B cell (primary cell): ENCODE measurements around the gene UTP25. TPM values are rescaled to one million over a fixed set of nuclear protein-coding genes. Genes with fewer than 3 reads are reported as not detected.
"Not testable (repeated sequence)": the region's sequence is repeated elsewhere in the genome, so short reads cannot be mapped to it uniquely, and the experiment has no call there.

Experiments used
- ATAC-seq: fragments of 200-7000 bp; cut with Tn5 transposase; one replicate; pipeline ENCODE4 v1.10.0; 2021; ENCODE audit warnings: low read depth, mild to moderate bottlenecking, moderate number of reproducible peaks, moderate library complexity
- CTCF ChIA-PET: fragments of 350-600 bp; sonication (Branson Sonifier 250); formaldehyde crosslinking; loops from one replicate; lab custom pipeline; 2021; ENCODE audit warnings: antibody characterized with exemption, inconsistent platforms; lab: Charles Lee
- POLR2A ChIA-PET: fragments of 350-600 bp; sonication (Branson Sonifier 250); formaldehyde crosslinking; loops from one replicate; lab custom pipeline; 2021; ENCODE audit warnings: antibody characterized with exemption; lab: Charles Lee
- DNase-seq: peaks from one replicate; pipeline ENCODE4 v3.0.0; 2013
- H2AFZ ChIP-seq: 2 replicates; pipeline ENCODE4 v1.6.1; 2012; ENCODE audit warnings: mild to moderate bottlenecking, low read depth, low read length; ENCODE audit not compliant: insufficient read depth, poor library complexity, severe bottlenecking
- H3K27ac ChIP-seq, 2 donors: 1 replicate in 1 of 2; 2 replicates in 1 of 2; pipeline ENCODE4 v1.5.1; 2012 to 2013; ENCODE audit warnings: low read length in 2 of 2, mild to moderate bottlenecking in 2 of 2, moderate library complexity in 1 of 2
- H3K27me3 ChIP-seq, 4 experiments: fragments of 200-600 bp in 1 of 4; sonication (generic) in 1 of 4; replicated peaks in 1 of 4; 1 replicate in 2 of 4; 2 replicates in 2 of 4; pipeline versions ENCODE4 v1.6.1 to v1.7.0; 2013 to 2016; ENCODE audit warnings: low read length in 3 of 4, mild to moderate bottlenecking in 2 of 4, mixed read lengths in 1 of 4, moderate library complexity in 1 of 4; ENCODE audit not compliant: insufficient read depth in 4 of 4, control insufficient read depth in 3 of 4; ENCODE audit errors: control extremely low read depth in 1 of 4
- H3K36me3 ChIP-seq, 2 experiments: replicated peaks in 1 of 2; 1 replicate in 1 of 2; 2 replicates in 1 of 2; pipeline versions ENCODE4 v1.6.1 to v1.7.1; 2013; ENCODE audit warnings: low read length in 1 of 2; ENCODE audit not compliant: insufficient read depth in 2 of 2, control insufficient read depth in 1 of 2; ENCODE audit errors: control extremely low read depth in 1 of 2, extremely low read depth in 1 of 2
- H3K4me1 ChIP-seq, 2 donors: fragments of 200-600 bp in 1 of 2; sonication (generic) in 1 of 2; 1 replicate in 1 of 2; 2 replicates in 1 of 2; pipeline versions ENCODE4 v1.5.1 to v1.6.1; 2013 to 2017; ENCODE audit warnings: low read length in 2 of 2; ENCODE audit not compliant: control insufficient read depth in 2 of 2, insufficient read depth in 2 of 2
- H3K4me2 ChIP-seq: replicated peaks from 2 replicates; pipeline ENCODE3; 2012; ENCODE audit warnings: mild to moderate bottlenecking, low read depth, low read length; ENCODE audit not compliant: poor library complexity, severe bottlenecking
- H3K4me3 ChIP-seq, 5 experiments: fragments of 200-600 bp in 1 of 5; sonication (generic) in 1 of 5; 1 replicate in 3 of 5; 2 replicates in 2 of 5; pipeline versions ENCODE4 v1.5.1 to v1.7.0; 2011 to 2016; ENCODE audit warnings: low read length in 4 of 5, mild to moderate bottlenecking in 4 of 5, low read depth in 2 of 5, control low read depth in 1 of 5, moderate library complexity in 1 of 5; ENCODE audit not compliant: insufficient read depth in 1 of 5; ENCODE audit errors: control extremely low read depth in 1 of 5, extremely low read depth in 1 of 5
- H3K79me2 ChIP-seq: fragments of 200-600 bp; sonication (generic); one replicate; pipeline ENCODE4 v1.6.0; 2016; ENCODE audit warnings: low read length; ENCODE audit not compliant: control insufficient read depth, insufficient read depth
- H3K9ac ChIP-seq: fragments of 200-600 bp; sonication (generic); 2 replicates; pipeline ENCODE4 v1.6.1; 2017; ENCODE audit warnings: mild to moderate bottlenecking, low read length, moderate library complexity
- H3K9me3 ChIP-seq, 3 donors: one replicate each; pipeline versions ENCODE4 v1.6.1 to v1.7.1; 2013; ENCODE audit warnings: low read length in 2 of 3; ENCODE audit not compliant: control insufficient read depth in 2 of 3, insufficient read depth in 1 of 3; ENCODE audit errors: control extremely low read depth in 1 of 3
- H4K20me1 ChIP-seq: 2 replicates; pipeline ENCODE4 v1.6.0; 2012; ENCODE audit warnings: mild to moderate bottlenecking, low read length; ENCODE audit not compliant: insufficient read depth, control insufficient read depth, poor library complexity, severe bottlenecking
- H3K27ac Mint-ChIP-seq: one replicate; pipeline ENCODE4 v1.8.0; 2021; ENCODE audit warnings: mixed read lengths
- H3K27me3 Mint-ChIP-seq: one replicate; pipeline ENCODE4 v1.8.0; 2021; ENCODE audit warnings: mixed read lengths
- H3K4me1 Mint-ChIP-seq: one replicate; pipeline ENCODE4 v1.8.0; 2021; ENCODE audit warnings: mixed read lengths
- H3K4me3 Mint-ChIP-seq: one replicate; pipeline ENCODE4 v1.8.0; 2021; ENCODE audit warnings: mixed read lengths
- H3K9me3 Mint-ChIP-seq: one replicate; pipeline ENCODE4 v1.8.0; 2022; ENCODE audit warnings: mixed read lengths; ENCODE audit not compliant: insufficient read depth
- CTCF ChIP-seq: fragments of 200-600 bp; IDR thresholded peaks from one replicate; pipeline ENCODE4 v1.8.0; 2022; ENCODE audit warnings: antibody characterized with exemption, mild to moderate bottlenecking
- EZH2 ChIP-seq: IDR thresholded peaks from 2 replicates; pipeline ENCODE4 v1.6.1; 2012; ENCODE audit warnings: borderline replicate concordance, low read depth, mild to moderate bottlenecking, moderate library complexity, low read length; ENCODE audit not compliant: insufficient read depth, poor library complexity, severe bottlenecking
- WGBS: methylation state at CpG from one replicate; pipeline ENCODE4 v1.1.5; 2013; ENCODE audit warnings: missing lambda C conversion rate; ENCODE audit not compliant: insufficient coverage; 5-methylcytosine and 5-hydroxymethylcytosine counted together
- intact Hi-C: fragments of 100-400 bp; cut with micrococcal nuclease; formaldehyde crosslinking; loops from one replicate; pipeline ENCODE4 v1.10.0; 2022
- polyA plus RNA-seq: library from polyadenylated mRNA; depleted of rRNA; stranded (reverse); fragments of >200 nt; gene quantifications from 2 replicates; pipeline ENCODE4 v1.2.3, GENCODE V29; 2012
- total RNA-seq, 2 donors: library from RNA; stranded (reverse); fragments of 120-200 nt in 1 of 2; gene quantifications; 1 replicate in 1 of 2; 2 replicates in 1 of 2; pipeline versions ENCODE4 v1.2.3 to v1.2.4, GENCODE V29; 2013 to 2022

The UTP25 gene
- total and polyA plus RNA-seq, 2 donors (not counting 1 experiment from before 2014, with no cell fraction given) = 6.2 to 16.6 TPM

- Histone ChIP-seq H3K79me2 (no peaks in the 10 kb centered on the region), H3K9ac (no peak overlapping the region), H3K27ac (no peak overlapping the region), H3K4me3 (no peak overlapping the region), H4K20me1 (no peaks in the 10 kb centered on the region), H2AFZ (no peak overlapping the region), H3K4me1 (no peaks in the 10 kb centered on the region), H3K4me2 (no peak overlapping the region), H3K27me3 (no peaks in the 10 kb centered on the region), H3K9me3 (no peaks in the 10 kb centered on the region), H3K36me3 (no peaks in the 10 kb centered on the region)
- no peaks in the 10 kb centered on the region for H3K9me3 Mint-ChIP-seq
- no peak overlapping the region for H3K27ac Mint-ChIP-seq
- ChIA-PET POLR2A (no interaction called here), CTCF (no interaction called here)
- no peak overlapping the region for H3K4me3 Mint-ChIP-seq
- TF ChIP-seq EZH2 = no peak
- TF ChIP-seq CTCF = no peak
- intact Hi-C loops = no loop called here
- H3K4me1 Mint-ChIP-seq = no peaks in the 10 kb centered on the region
- 92% methylated on average over 2 of the region's 4 CpGs for WGBS
- DNase-seq (no peak), ATAC-seq (no peak)
- peaks cover 21% of the 10 kb centered on the region for H3K27me3 Mint-ChIP-seq
These were observed 67.9 kb downstream of the UTP25 start for GRCh38 chr1:209895709-209896108.

GRCh38 chr1:209896346-209896745 is 68.6 kb downstream of the UTP25 start:
- no peaks in the 10 kb centered on the region for H3K9me3 Mint-ChIP-seq
- ChIA-PET CTCF (no interaction called here), POLR2A (no interaction called here)
- H3K36me3 ChIP-seq = no peaks in the 10 kb centered on the region
- no peaks in the 10 kb centered on the region for H3K27me3 ChIP-seq
- DNase-seq (no peak), ATAC-seq (no peak)
- H4K20me1 ChIP-seq = no peaks in the 10 kb centered on the region
- no peak for TF ChIP-seq EZH2
- TF ChIP-seq CTCF = no peak
- H3K27ac Mint-ChIP-seq = no peak overlapping the region
- H2AFZ ChIP-seq = no peak overlapping the region
- no peak overlapping the region for H3K4me3 ChIP-seq
- no peaks in the 10 kb centered on the region for H3K79me2 ChIP-seq
- no peak overlapping the region for H3K4me2 ChIP-seq
- WGBS = no CpG with 5 or more reads among the region's 4 CpGs
- H3K4me1 Mint-ChIP-seq = no peaks in the 10 kb centered on the region
- H3K4me1 ChIP-seq = no peaks in the 10 kb centered on the region
- no peak overlapping the region for H3K9ac ChIP-seq
- no peak overlapping the region for H3K4me3 Mint-ChIP-seq
- H3K9me3 ChIP-seq = no peaks in the 10 kb centered on the region
- intact Hi-C loops = no loop called here
- H3K27ac ChIP-seq = no peak overlapping the region
- H3K27me3 Mint-ChIP-seq = peaks cover 24% of the 10 kb centered on the region

GRCh38 chr1:209898271-209898670 is 70.5 kb downstream of the UTP25 start:
- POLR2A ChIA-PET, H3K27me3 ChIP-seq, H3K4me2 ChIP-seq, H3K9ac ChIP-seq, H3K4me3 ChIP-seq, ATAC-seq, H3K36me3 ChIP-seq, intact Hi-C loops, H3K27ac ChIP-seq, H3K9me3 Mint-ChIP-seq, H3K4me3 Mint-ChIP-seq, H3K4me1 ChIP-seq, H2AFZ ChIP-seq, H3K27ac Mint-ChIP-seq, H3K4me1 Mint-ChIP-seq, CTCF ChIA-PET, H4K20me1 ChIP-seq, H3K9me3 ChIP-seq, DNase-seq, H3K79me2 ChIP-seq: not testable (repeated sequence)
- H3K27me3 Mint-ChIP-seq = peaks cover 24% of the 10 kb centered on the region
- WGBS = 80% methylated on average over 4 of the region's 6 CpGs
